ENCODE measurements around the gene PKN1.
A peak's percentile ranks its signal among the peaks of the same experiment; 100 is the strongest.

The PKN1 gene

DNA sequence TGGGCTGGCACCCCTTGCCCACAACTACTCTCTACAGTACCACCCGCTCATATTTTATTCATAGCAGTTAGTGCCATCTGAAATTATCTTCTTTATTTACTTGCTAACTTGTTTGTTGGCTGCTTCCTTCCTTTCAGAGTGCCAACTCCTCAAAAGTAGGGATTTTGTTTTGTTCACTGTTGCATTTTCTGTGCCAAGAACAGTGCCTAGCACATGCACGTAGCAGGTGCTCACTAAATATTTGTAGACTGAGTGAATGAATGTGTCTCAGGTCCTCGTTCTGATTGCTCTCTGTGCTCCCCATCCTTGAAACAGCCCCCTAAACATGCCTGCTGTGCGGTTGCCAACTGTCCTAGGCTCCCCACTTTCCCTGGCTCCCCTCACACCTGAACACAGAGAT, 61.3 kb downstream of the PKN1 start:
- Mint-ChIP-seq H3K9me3 (no peaks in the 10 kb centered on the region), H3K36me3 (ENCODE audit: low read depth) (peaks cover 26% of the 10 kb centered on the region), H3K27me3 (ENCODE audit: low read depth) (peaks cover 4% of the 10 kb centered on the region), H3K4me3 (peak overlapping the region; percentile 84 to 90 (median 90)), H3K27ac (peak overlapping the region; percentile 13 to 55 (median 20)), H3K4me1 (peaks cover 19% of the 10 kb centered on the region)
- TF ChIP-seq, protein P1, sequence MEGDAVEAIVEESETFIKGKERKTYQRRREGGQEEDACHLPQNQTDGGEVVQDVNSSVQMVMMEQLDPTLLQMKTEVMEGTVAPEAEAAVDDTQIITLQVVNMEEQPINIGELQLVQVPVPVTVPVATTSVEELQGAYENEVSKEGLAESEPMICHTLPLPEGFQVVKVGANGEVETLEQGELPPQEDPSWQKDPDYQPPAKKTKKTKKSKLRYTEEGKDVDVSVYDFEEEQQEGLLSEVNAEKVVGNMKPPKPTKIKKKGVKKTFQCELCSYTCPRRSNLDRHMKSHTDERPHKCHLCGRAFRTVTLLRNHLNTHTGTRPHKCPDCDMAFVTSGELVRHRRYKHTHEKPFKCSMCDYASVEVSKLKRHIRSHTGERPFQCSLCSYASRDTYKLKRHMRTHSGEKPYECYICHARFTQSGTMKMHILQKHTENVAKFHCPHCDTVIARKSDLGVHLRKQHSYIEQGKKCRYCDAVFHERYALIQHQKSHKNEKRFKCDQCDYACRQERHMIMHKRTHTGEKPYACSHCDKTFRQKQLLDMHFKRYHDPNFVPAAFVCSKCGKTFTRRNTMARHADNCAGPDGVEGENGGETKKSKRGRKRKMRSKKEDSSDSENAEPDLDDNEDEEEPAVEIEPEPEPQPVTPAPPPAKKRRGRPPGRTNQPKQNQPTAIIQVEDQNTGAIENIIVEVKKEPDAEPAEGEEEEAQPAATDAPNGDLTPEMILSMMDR (IDR thresholded peaks at IDR 0.05; ENCODE audit: unreplicated experiment in 3 of 3) = no peak

GRCh38 chr19:14494910-14495671, 62.0 kb downstream of the PKN1 start:
- peak overlapping the region; percentile 90 to 93 (median 90) for H3K4me3 Mint-ChIP-seq
- peaks cover 19% of the 10 kb centered on the region for H3K4me1 Mint-ChIP-seq
- H3K9me3 Mint-ChIP-seq = no peaks in the 10 kb centered on the region
- TF ChIP-seq, protein P1 (IDR thresholded peaks at IDR 0.05; ENCODE audit: unreplicated experiment in 3 of 3) = no peak
- H3K27ac Mint-ChIP-seq = peak overlapping the region; percentile 20 to 56 (median 55)
- H3K27me3 Mint-ChIP-seq (ENCODE audit: low read depth) = peaks cover 4% of the 10 kb centered on the region
- peaks cover 20% of the 10 kb centered on the region for H3K36me3 Mint-ChIP-seq (ENCODE audit: low read depth)

GRCh38 chr19:14495672-14496028, 62.5 kb downstream of the PKN1 start:
- Mint-ChIP-seq H3K27me3 (ENCODE audit: low read depth) (peaks cover 4% of the 10 kb centered on the region), H3K9me3 (no peaks in the 10 kb centered on the region), H3K27ac (peak overlapping the region in 1 of 3 experiments; percentile 56), H3K4me3 (peak overlapping the region; percentile 90 to 93 (median 90)), H3K4me1 (peaks cover 19% of the 10 kb centered on the region), H3K36me3 (ENCODE audit: low read depth) (peaks cover 20% of the 10 kb centered on the region)
- TF ChIP-seq, protein P1 (IDR thresholded peaks at IDR 0.05; ENCODE audit: unreplicated experiment in 3 of 3) = no peak

DNA sequence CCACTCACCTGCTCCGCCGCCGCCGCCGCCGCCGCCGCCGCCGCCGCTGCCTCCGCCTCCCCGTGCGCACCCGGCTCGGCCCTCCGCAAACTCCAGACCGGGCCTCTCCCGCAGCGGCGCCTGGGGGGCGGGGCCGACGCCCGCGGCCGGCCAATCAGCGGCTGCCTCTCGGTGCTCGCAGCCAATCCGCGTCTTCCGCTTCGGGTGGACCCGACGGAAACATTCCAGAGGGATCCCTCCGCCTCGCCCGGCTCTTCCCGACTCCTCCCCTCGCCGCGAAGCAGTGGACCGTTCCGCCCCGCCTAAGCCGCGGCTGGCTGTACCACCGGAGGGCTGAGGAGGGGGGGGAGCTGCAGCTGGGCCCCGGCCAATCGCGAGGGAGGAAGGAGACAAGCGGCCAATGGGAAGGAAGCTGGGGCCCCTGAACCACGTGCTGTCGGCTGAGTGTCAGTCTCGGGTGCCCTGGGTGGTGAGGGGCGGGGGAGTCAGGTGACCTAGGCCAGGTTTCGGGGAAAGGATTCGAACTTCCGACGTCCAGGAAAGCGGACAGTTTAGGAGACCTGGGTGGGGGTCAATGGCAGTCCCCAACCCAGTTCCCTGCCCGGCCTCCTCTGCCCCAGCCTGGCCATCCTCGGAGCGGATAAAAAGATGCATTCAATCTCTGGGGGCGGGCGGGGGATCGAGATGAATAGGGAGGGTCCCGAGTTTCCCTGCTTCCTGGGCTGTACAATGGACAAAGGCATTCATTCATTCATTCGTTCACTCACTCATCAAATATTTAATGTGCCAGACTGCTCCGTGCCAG, 63.1 kb downstream of the PKN1 start, which contains the start of gene GIPC1:
TSS of gene GIPC1 (minus strand) at position 99 of the 805 bp plus-strand sequence. CDS start 13,151 bp downstream, outside the sequence.
- H3K4me3 Mint-ChIP-seq = peak within 1 kb of the TSS; percentile 90 to 93 (median 90)
- peaks cover 19% of the 10 kb centered on the region for H3K4me1 Mint-ChIP-seq
- peak within 1 kb of the TSS; percentile 72 to 92 (median 90) for H3K27ac Mint-ChIP-seq
- no peaks in the 10 kb centered on the region for H3K9me3 Mint-ChIP-seq
- peaks cover 4% of the 10 kb centered on the region for H3K27me3 Mint-ChIP-seq (ENCODE audit: low read depth)
- TF ChIP-seq, protein P1 (IDR thresholded peaks at IDR 0.05; ENCODE audit: unreplicated experiment in 3 of 3) = no peak
- peaks cover 20% of the 10 kb centered on the region for H3K36me3 Mint-ChIP-seq (ENCODE audit: low read depth)

DNA sequence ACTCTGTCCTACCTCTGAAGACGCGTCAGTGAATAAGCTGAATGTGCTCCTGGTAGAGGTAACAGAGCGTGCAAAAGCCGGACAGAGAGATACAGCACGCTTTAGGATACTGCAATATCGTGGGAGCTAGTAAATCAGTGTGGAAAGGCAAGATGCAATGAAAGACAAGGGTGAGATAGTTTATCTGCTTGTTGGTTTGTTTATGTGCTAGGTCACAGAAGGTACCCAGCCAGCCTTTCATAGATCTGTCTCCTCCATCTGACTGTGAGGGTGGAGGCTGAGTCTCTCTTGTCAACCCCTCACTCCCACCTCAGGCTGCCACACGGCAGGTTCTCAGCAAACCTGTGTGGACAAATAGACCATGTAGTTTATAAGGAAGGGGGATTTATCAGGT, 63.7 kb downstream of the PKN1 start:
- H3K27ac Mint-ChIP-seq = peak overlapping the region; percentile 72 to 92 (median 90)
- H3K36me3 Mint-ChIP-seq (ENCODE audit: low read depth) = peaks cover 15% of the 10 kb centered on the region
- H3K4me1 Mint-ChIP-seq = peaks cover 19% of the 10 kb centered on the region
- TF ChIP-seq, protein P1 (IDR thresholded peaks at IDR 0.05; ENCODE audit: unreplicated experiment in 3 of 3) = no peak
- H3K9me3 Mint-ChIP-seq = no peaks in the 10 kb centered on the region
- H3K27me3 Mint-ChIP-seq (ENCODE audit: low read depth) = peaks cover 4% of the 10 kb centered on the region
- peak overlapping the region; percentile 80 to 90 (median 81) for H3K4me3 Mint-ChIP-seq

Data from nephron (organoid).